ENCODE results near the gene LACTB. TPM values are rescaled to one million over a fixed set of nuclear protein-coding genes. Genes with fewer than 3 reads are reported as not detected.

Gene LACTB
- total RNA-seq, 1 donor, result 26.1 TPM

DNA sequence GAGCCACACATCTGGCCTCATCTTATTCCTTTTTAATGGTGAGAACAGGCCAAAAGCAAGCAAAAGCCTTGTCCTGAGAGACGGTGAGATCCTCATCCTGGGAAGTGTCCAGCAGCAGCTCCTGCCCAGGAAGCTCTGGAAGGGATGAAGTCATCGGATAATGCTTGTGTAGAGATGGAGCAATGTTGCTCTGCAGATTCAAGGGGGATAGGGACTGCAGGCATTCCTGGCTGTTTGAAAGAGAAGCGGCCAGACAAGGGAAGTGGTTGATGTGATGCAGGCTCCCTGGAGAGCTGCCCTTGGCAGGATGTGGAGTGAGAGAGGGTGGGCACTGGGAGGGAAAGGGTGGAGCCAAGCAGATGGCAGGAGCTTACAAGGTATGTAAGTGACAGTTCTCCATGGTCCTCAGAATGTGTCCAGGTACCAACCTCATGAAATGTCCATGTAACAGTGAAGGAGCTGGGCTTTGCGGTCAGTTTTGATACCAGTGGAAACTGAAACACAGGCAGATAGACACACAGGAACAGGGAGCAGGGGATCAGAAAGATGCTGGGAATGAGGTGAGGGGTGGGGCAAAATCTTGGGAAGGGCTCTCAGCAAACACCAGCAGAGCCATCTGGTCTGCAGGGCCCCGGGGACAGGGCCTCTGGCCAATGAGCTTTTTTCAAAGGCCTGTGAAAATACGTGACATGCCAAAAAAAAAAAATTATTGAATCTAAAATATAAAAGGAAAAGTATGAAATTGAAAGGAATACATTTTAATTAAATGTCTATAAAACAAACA lies 32.2 kb upstream of the LACTB start:
- DNase-seq (ENCODE audit: low read depth), result peak; percentile 91
- H3K4me3 ChIP-seq (ENCODE audit: low read depth, low read length), result no peak overlapping the region
- TF ChIP-seq, protein P1, sequence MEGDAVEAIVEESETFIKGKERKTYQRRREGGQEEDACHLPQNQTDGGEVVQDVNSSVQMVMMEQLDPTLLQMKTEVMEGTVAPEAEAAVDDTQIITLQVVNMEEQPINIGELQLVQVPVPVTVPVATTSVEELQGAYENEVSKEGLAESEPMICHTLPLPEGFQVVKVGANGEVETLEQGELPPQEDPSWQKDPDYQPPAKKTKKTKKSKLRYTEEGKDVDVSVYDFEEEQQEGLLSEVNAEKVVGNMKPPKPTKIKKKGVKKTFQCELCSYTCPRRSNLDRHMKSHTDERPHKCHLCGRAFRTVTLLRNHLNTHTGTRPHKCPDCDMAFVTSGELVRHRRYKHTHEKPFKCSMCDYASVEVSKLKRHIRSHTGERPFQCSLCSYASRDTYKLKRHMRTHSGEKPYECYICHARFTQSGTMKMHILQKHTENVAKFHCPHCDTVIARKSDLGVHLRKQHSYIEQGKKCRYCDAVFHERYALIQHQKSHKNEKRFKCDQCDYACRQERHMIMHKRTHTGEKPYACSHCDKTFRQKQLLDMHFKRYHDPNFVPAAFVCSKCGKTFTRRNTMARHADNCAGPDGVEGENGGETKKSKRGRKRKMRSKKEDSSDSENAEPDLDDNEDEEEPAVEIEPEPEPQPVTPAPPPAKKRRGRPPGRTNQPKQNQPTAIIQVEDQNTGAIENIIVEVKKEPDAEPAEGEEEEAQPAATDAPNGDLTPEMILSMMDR (IDR thresholded peaks at IDR 0.05; ENCODE audit: insufficient read depth, low read length), result no peak

- no peak for DNase-seq (ENCODE audit: low read depth)
- TF ChIP-seq, protein P1 (IDR thresholded peaks at IDR 0.05; ENCODE audit: insufficient read depth, low read length), result no peak
- H3K4me3 ChIP-seq (ENCODE audit: low read depth, low read length), result no peak overlapping the region
Measured at GRCh38 chr15:63090472-63090871, 31.2 kb upstream of the LACTB start.

DNA sequence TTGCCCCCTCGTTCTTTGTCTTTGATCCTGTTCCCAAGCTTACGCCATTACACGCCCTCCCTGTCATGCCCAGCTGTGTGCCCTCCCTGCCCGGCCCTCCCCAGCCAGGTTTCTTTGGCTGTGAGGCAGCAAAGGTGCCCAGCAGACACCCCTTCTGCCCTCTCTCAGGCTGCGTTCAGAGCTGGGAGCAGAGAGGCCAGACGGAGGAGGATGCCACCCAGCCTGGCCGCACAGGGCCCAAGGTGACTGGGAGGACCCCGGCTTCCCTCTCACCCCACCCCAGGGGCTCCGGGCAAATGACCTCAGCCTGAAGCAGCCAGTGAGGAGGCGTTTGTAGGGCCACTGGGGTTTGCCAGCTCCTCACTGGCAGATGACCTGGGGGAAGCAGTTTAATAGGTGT lies 30.8 kb upstream of the LACTB start:
- TF ChIP-seq, protein P1 (IDR thresholded peaks at IDR 0.05; ENCODE audit: insufficient read depth, low read length), result no peak
- no peak for DNase-seq (ENCODE audit: low read depth)
- H3K4me3 ChIP-seq (ENCODE audit: low read depth, low read length), result no peak overlapping the region

GRCh38 chr15:63091679-63092446 lies 29.8 kb upstream of the LACTB start:
- no peak overlapping the region for H3K4me3 ChIP-seq (ENCODE audit: low read depth, low read length)
- TF ChIP-seq, protein P1 (IDR thresholded peaks at IDR 0.05; ENCODE audit: insufficient read depth, low read length), result no peak
- DNase-seq (ENCODE audit: low read depth), result no peak

DNA sequence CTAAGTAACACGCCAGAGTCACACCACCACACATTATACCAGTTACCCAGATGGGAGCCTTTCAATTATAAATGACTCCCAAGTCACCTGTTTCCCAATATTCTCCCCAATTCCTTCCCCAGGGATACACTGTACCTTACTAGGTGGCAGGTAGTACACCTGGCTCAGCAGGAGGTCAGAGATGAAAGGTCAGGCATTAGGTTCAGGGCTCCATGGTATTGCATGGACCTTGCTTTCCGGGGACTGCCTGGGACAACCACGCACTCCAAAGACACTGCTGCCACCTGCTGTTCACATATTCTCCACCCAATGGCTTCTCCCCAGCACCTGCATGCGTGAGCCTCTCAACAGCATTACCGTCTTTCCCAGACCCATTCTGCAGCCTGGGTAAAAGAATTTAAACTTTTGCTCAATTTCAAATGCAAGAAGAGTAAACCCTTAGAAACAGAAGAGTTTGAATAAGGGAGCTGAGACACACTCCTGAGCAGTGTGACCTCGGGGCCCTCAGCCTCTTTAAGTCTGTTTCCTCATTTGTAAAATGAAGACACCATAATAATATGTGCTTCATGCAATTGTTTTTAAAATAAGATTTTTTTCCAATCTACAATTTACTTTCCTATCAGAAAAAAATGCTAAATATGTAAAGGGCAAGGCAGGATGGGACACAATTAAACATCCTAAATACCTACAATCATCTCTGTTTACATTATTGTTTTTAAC lies 28.0 kb upstream of the LACTB start:
- H3K4me3 ChIP-seq (ENCODE audit: low read depth, low read length), result no peak overlapping the region
- TF ChIP-seq, protein P1 (IDR thresholded peaks at IDR 0.05; ENCODE audit: insufficient read depth, low read length), result peak; percentile 87
- peak; percentile 83 for DNase-seq (ENCODE audit: low read depth)

GRCh38 chr15:63094495-63094931 lies 27.1 kb upstream of the LACTB start:
- H3K4me3 ChIP-seq (ENCODE audit: low read depth, low read length), result no peak overlapping the region
- peak; percentile 80 for DNase-seq (ENCODE audit: low read depth)
- TF ChIP-seq, protein P1 (IDR thresholded peaks at IDR 0.05; ENCODE audit: insufficient read depth, low read length), result no peak
